Mesenchymal stem cell (in vitro differentiated cells and primary cell): ENCODE data around the gene LMO3.
A peak's percentile ranks its signal among the peaks of the same experiment; 100 is the strongest.

ENCODE experiments used
- DNase-seq: peaks from one replicate; pipeline ENCODE4 v3.0.0-alpha.2; 2013
- H2AFZ ChIP-seq: one replicate; pipeline ENCODE4 v1.6.1; 2013; ENCODE audit warnings: low read depth, mild to moderate bottlenecking, control low read depth, inconsistent platforms, low read length, moderate library complexity
- H2AK5ac ChIP-seq: 2 replicates; pipeline ENCODE4 v1.6.1; 2013; ENCODE audit warnings: low read length, moderate library complexity, mild to moderate bottlenecking, inconsistent platforms; ENCODE audit not compliant: severe bottlenecking
- H2BK120ac ChIP-seq: one replicate; pipeline ENCODE4 v1.6.1; 2013; ENCODE audit warnings: low read depth, mild to moderate bottlenecking, inconsistent platforms, low read length, moderate library complexity
- H2BK12ac ChIP-seq, 2 experiments: one replicate each; pipeline ENCODE4 v1.6.1; 2013; ENCODE audit warnings: inconsistent platforms in 2 of 2, low read length in 2 of 2, mild to moderate bottlenecking in 2 of 2, moderate library complexity in 2 of 2, control low read depth in 1 of 2
- H2BK15ac ChIP-seq: one replicate; pipeline ENCODE4 v1.6.1; 2013; ENCODE audit warnings: mild to moderate bottlenecking, low read depth, inconsistent platforms; ENCODE audit not compliant: poor library complexity, severe bottlenecking
- H2BK5ac ChIP-seq: 2 replicates; pipeline ENCODE4 v1.6.1; 2013; ENCODE audit warnings: low read depth, mild to moderate bottlenecking, low read length, control low read depth, inconsistent platforms; ENCODE audit not compliant: poor library complexity, severe bottlenecking
- H3K14ac ChIP-seq, 2 experiments: one replicate each; pipeline ENCODE4 v1.6.1; 2013; ENCODE audit warnings: inconsistent platforms in 2 of 2, low read length in 2 of 2, control low read depth in 1 of 2, mild to moderate bottlenecking in 1 of 2, moderate library complexity in 1 of 2
- H3K18ac ChIP-seq, 2 experiments: one replicate each; pipeline ENCODE4 v1.6.1; 2013; ENCODE audit warnings: inconsistent platforms in 2 of 2, low read length in 2 of 2, control low read depth in 1 of 2, low read depth in 1 of 2, mild to moderate bottlenecking in 1 of 2
- H3K23ac ChIP-seq, 2 experiments: one replicate each; pipeline ENCODE4 v1.6.1; 2013; ENCODE audit warnings: inconsistent platforms in 2 of 2, low read length in 2 of 2, mild to moderate bottlenecking in 2 of 2, moderate library complexity in 2 of 2, control low read depth in 1 of 2
- H3K27ac ChIP-seq: 2 replicates; pipeline ENCODE4 v1.5.1; 2013; ENCODE audit warnings: mild to moderate bottlenecking, moderate library complexity, low read length, control low read depth, inconsistent platforms; ENCODE audit not compliant: poor library complexity, severe bottlenecking
- H3K27me3 ChIP-seq, 2 experiments: 2 replicates each; pipeline versions ENCODE4 v1.6.1 to v1.7.0; 2013; ENCODE audit warnings: low read length in 2 of 2, mild to moderate bottlenecking in 2 of 2, moderate library complexity in 2 of 2, control low read depth in 1 of 2, inconsistent platforms in 1 of 2; ENCODE audit not compliant: control insufficient read depth in 1 of 2, insufficient read depth in 1 of 2
- H3K36me3 ChIP-seq, 2 experiments: 2 replicates each; pipeline versions ENCODE4 v1.6.1 to v1.7.0; 2013; ENCODE audit warnings: low read length in 2 of 2, control low read depth in 1 of 2, inconsistent platforms in 1 of 2, low read depth in 1 of 2, mild to moderate bottlenecking in 1 of 2; ENCODE audit not compliant: insufficient read depth in 2 of 2, control insufficient read depth in 1 of 2
- H3K4ac ChIP-seq, 2 experiments: one replicate each; pipeline ENCODE4 v1.6.1; 2013; ENCODE audit warnings: inconsistent platforms in 2 of 2, low read length in 2 of 2, mild to moderate bottlenecking in 2 of 2, moderate library complexity in 2 of 2, control low read depth in 1 of 2, low read depth in 1 of 2
- H3K4me1 ChIP-seq: 2 replicates; pipeline ENCODE4 v1.6.1; 2013; ENCODE audit warnings: low read depth, low read length, control low read depth; ENCODE audit not compliant: control insufficient read depth, insufficient read depth
- H3K4me2 ChIP-seq: 2 replicates; pipeline ENCODE4 v1.6.1; 2013; ENCODE audit warnings: low read length, mild to moderate bottlenecking, inconsistent platforms; ENCODE audit not compliant: poor library complexity, severe bottlenecking
- H3K4me3 ChIP-seq, 2 experiments: 2 replicates each; pipeline versions ENCODE4 v1.5.1 to v1.7.0; 2013; ENCODE audit warnings: low read length in 2 of 2, mild to moderate bottlenecking in 2 of 2, control low read depth in 1 of 2, low read depth in 1 of 2; ENCODE audit not compliant: insufficient read depth in 1 of 2
- H3K79me1 ChIP-seq: replicated peaks from 2 replicates; pipeline ENCODE4 v1.6.1; 2013; ENCODE audit warnings: mild to moderate bottlenecking, control low read depth, low read length, inconsistent platforms; ENCODE audit not compliant: poor library complexity, severe bottlenecking
- H3K9ac ChIP-seq: 2 replicates; pipeline ENCODE4 v1.7.0; 2013; ENCODE audit warnings: mild to moderate bottlenecking, low read length, moderate library complexity
- H3K9me3 ChIP-seq: 2 replicates; pipeline ENCODE4 v1.7.0; 2013; ENCODE audit warnings: mild to moderate bottlenecking, low read length; ENCODE audit not compliant: control insufficient read depth
- H4K8ac ChIP-seq: one replicate; pipeline ENCODE4 v1.6.1; 2013; ENCODE audit warnings: inconsistent platforms, mild to moderate bottlenecking, low read length, moderate library complexity
- H4K91ac ChIP-seq: one replicate; pipeline ENCODE4 v1.6.1; 2013; ENCODE audit warnings: mild to moderate bottlenecking, low read length, inconsistent platforms
- WGBS: methylation state at CpG from one replicate; pipeline ENCODE4 v1.1.7; 2013; ENCODE audit warnings: mixed read lengths; 5-methylcytosine and 5-hydroxymethylcytosine counted together

Gene LMO3

DNA sequence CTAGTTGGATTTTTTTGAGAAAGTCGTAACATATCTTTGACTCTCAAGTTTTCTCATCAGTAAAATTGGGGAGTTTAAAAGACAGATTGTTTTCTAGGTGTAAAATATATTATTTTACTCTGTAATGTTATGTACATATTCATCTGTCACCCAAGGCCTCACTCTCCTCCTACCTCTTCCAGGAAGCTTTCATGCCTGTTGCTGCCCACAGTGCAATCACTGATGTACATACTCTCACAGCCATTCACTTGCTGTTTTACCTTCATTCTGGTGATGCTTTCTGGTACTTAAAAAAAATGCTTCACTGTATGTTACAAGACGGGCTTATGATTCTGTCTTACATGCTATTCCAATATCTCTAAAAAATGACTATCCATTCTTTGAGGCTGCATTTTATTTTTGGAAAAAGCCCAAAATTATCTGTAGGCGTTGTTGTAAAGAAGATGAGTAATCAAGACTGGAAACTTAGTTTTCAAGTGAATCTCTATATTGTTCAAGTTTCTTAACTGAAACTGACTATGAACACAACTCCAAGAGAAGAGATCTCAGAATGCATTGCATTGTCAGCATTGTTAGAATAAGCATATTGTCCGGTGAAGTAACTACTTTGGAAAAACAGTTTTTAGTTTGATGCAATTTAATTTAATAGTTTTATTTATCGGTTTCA lies 82.5 kb downstream of the LMO3 start:
- no peak overlapping the region for H2AFZ ChIP-seq
- no peak overlapping the region for H2BK12ac ChIP-seq
- no peaks in the 10 kb centered on the region for H3K9me3 ChIP-seq
- H3K18ac ChIP-seq, result no peak overlapping the region
- H4K8ac ChIP-seq, result no peak overlapping the region
- no peak overlapping the region for H3K23ac ChIP-seq
- H2BK15ac ChIP-seq, result no peak overlapping the region
- no peaks in the 10 kb centered on the region for H3K79me1 ChIP-seq
- no peak overlapping the region for H3K4me2 ChIP-seq
- no CpG with 5 or more reads among the region's 5 CpGs for WGBS
- peak overlapping the region; percentile 13 for H3K9ac ChIP-seq
- H3K14ac ChIP-seq, result no peak overlapping the region
- H3K27ac ChIP-seq, result no peak overlapping the region
- no peak overlapping the region for H4K91ac ChIP-seq
- H2BK120ac ChIP-seq, result no peak overlapping the region
- no peak overlapping the region for H2BK5ac ChIP-seq
- no peak for DNase-seq
- H3K4me1 ChIP-seq, result no peaks in the 10 kb centered on the region
- H3K27me3 ChIP-seq, result no peaks in the 10 kb centered on the region
- no peak overlapping the region for H3K4me3 ChIP-seq
- H3K4ac ChIP-seq, result no peak overlapping the region
- no peak overlapping the region for H2AK5ac ChIP-seq
- no peaks in the 10 kb centered on the region for H3K36me3 ChIP-seq

DNA sequence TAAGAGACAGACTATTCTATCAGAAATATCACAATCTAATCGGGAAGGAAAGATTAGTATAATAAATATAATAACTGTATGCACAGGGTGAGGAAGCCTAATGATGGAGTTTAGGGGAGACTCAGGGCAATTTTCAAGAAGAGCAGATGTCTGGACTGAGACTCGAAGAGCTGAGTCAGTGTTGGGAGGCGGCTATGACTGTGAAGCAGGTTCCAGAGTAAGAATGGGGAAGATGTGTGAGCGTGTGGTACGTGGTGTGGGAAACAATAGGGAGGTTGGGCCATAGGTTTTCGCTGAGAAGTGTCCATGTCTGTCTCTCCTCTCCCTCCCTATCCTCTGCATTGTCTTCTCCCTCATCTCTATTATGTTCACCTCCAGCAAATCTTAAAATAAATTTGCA lies 85.6 kb downstream of the LMO3 start:
- no peak overlapping the region for H2BK5ac ChIP-seq
- no peak overlapping the region for H3K23ac ChIP-seq
- no peak overlapping the region for H2BK120ac ChIP-seq
- DNase-seq, result no peak
- no peaks in the 10 kb centered on the region for H3K9me3 ChIP-seq
- H3K4me3 ChIP-seq, result no peak overlapping the region
- H3K9ac ChIP-seq, result no peak overlapping the region
- H3K18ac ChIP-seq, result no peak overlapping the region
- H3K4me2 ChIP-seq, result no peak overlapping the region
- H3K27me3 ChIP-seq, result no peaks in the 10 kb centered on the region
- no peak overlapping the region for H2BK12ac ChIP-seq
- H3K14ac ChIP-seq, result no peak overlapping the region
- no peaks in the 10 kb centered on the region for H3K36me3 ChIP-seq
- no peaks in the 10 kb centered on the region for H3K79me1 ChIP-seq
- no peaks in the 10 kb centered on the region for H3K4me1 ChIP-seq
- H2BK15ac ChIP-seq, result no peak overlapping the region
- H4K91ac ChIP-seq, result no peak overlapping the region
- no peak overlapping the region for H3K4ac ChIP-seq
- H2AK5ac ChIP-seq, result no peak overlapping the region
- 82% methylated on average over 3 of the region's 6 CpGs for WGBS
- H2AFZ ChIP-seq, result no peak overlapping the region
- H3K27ac ChIP-seq, result no peak overlapping the region
- H4K8ac ChIP-seq, result no peak overlapping the region

DNA sequence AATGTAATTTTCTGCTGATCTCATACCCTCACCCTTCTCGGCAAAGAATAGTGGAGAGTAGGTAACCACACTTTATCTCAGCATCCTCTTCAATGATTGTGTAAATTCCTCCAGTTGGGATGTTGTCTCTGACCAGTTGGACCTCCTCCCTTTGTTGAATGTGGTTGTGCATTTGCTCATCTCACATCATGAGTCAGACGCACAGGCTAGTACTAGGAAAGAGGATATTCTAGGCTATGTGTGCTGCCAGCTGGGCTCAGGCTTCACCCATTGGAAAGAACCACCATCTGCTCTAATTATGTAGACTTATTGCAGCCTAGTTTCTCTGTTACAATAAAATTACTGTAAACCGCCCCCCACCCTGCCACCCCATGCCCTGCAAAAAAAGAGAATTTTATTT lies 90.3 kb downstream of the LMO3 start:
- Histone ChIP-seq H3K27ac (no peak overlapping the region), H3K4ac (no peak overlapping the region), H3K27me3 (no peaks in the 10 kb centered on the region), H4K91ac (no peak overlapping the region), H4K8ac (no peak overlapping the region), H3K23ac (no peak overlapping the region), H3K14ac (no peak overlapping the region), H3K9ac (no peak overlapping the region), H2AFZ (no peak overlapping the region), H3K79me1 (no peaks in the 10 kb centered on the region), H2AK5ac (no peak overlapping the region), H3K4me1 (no peaks in the 10 kb centered on the region), H2BK5ac (no peak overlapping the region), H2BK12ac (no peak overlapping the region), H3K36me3 (no peaks in the 10 kb centered on the region), H3K18ac (no peak overlapping the region), H3K4me2 (no peak overlapping the region), H2BK15ac (no peak overlapping the region), H2BK120ac (no peak overlapping the region), H3K9me3 (no peaks in the 10 kb centered on the region), H3K4me3 (no peak overlapping the region)
- WGBS, result 97% methylated on average over 3 of the region's 3 CpGs
- no peak for DNase-seq

DNA sequence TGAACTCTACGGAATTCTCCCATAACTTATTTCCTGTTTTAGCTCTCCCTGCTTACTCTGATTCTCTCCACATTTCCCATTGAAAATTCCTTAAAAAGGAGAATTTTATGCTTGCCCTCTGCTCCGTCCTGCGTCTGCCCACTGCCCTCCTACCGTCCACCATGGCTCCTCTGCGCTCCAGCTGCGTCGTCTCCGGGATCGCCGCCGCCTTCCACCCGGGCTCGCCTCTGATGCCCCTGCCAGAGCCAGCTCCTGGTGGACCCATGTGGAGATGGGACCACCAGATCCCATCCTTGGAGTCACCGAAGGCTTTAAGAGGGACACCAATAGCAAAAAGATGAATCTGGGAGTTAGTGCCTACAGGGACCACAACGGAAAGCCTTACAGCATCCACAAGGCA lies 92.7 kb downstream of the LMO3 start:
- no peaks in the 10 kb centered on the region for H3K9me3 ChIP-seq
- H3K4me2 ChIP-seq, result no peak overlapping the region
- no peaks in the 10 kb centered on the region for H3K36me3 ChIP-seq
- no peak overlapping the region for H3K9ac ChIP-seq
- no peak overlapping the region for H4K8ac ChIP-seq
- H2BK5ac ChIP-seq, result no peak overlapping the region
- H3K23ac ChIP-seq, result no peak overlapping the region
- H3K4me1 ChIP-seq, result no peaks in the 10 kb centered on the region
- H2BK12ac ChIP-seq, result no peak overlapping the region
- no peaks in the 10 kb centered on the region for H3K79me1 ChIP-seq
- no peak overlapping the region for H3K27ac ChIP-seq
- H2AFZ ChIP-seq, result no peak overlapping the region
- no peaks in the 10 kb centered on the region for H3K27me3 ChIP-seq
- peak overlapping the region in 1 of 2 experiments; percentile 42 for H3K14ac ChIP-seq
- no peak overlapping the region for H2BK15ac ChIP-seq
- H3K4ac ChIP-seq, result no peak overlapping the region
- no peak for DNase-seq
- no peak overlapping the region for H3K18ac ChIP-seq
- H3K4me3 ChIP-seq, result no peak overlapping the region
- no peak overlapping the region for H2AK5ac ChIP-seq
- H4K91ac ChIP-seq, result no peak overlapping the region
- 96% methylated on average over 15 of the region's 15 CpGs for WGBS
- H2BK120ac ChIP-seq, result no peak overlapping the region
